Heart left ventricle (tissue), 16 donors: ENCODE measurements around the gene SIX1. TPM values are rescaled to one million over a fixed set of nuclear protein-coding genes. Genes with fewer than 3 reads are reported as not detected.

Experiments
- ATAC-seq, 4 donors: fragments of 200-7000 bp; cut with Tn5 transposase; one replicate each; pipeline ENCODE4 v1.9.1; 2020 to 2022; ENCODE audit warnings: moderate library complexity in 4 of 4, mild to moderate bottlenecking in 3 of 4, moderate number of reproducible peaks in 1 of 4
- DNase-seq, 5 donors: peaks; one replicate each; pipeline ENCODE4 v3.0.0-alpha.2; 2020
- H3K27ac ChIP-seq, 12 donors: fragments of 200-600 bp; sonication (generic) in 4 of 12; one replicate each; pipeline versions ENCODE4 v1.5.0 to v1.8.0; 2016 to 2022; ENCODE audit warnings: mild to moderate bottlenecking in 2 of 12
- H3K27me3 ChIP-seq, 9 donors: fragments of 200-600 bp; sonication (generic) in 2 of 9; one replicate each; pipeline versions ENCODE4 v1.5.1 to v1.8.0; 2016 to 2022; ENCODE audit warnings: mild to moderate bottlenecking in 3 of 9
- H3K36me3 ChIP-seq, 9 donors: fragments of 200-600 bp; sonication (generic) in 2 of 9; one replicate each; pipeline versions ENCODE4 v1.5.0 to v1.8.0; 2018 to 2022; ENCODE audit warnings: mild to moderate bottlenecking in 2 of 9
- H3K4me1 ChIP-seq, 12 donors: fragments of 200-600 bp; sonication (generic) in 4 of 12; one replicate each; pipeline versions ENCODE4 v1.5.0 to v1.8.0; 2016 to 2022; ENCODE audit warnings: mild to moderate bottlenecking in 3 of 12
- H3K4me3 ChIP-seq, 12 donors: fragments of 200-600 bp; sonication (generic) in 4 of 12; one replicate each; pipeline versions ENCODE4 v1.5.0 to v1.8.0; 2017 to 2022; ENCODE audit warnings: mild to moderate bottlenecking in 9 of 12, moderate library complexity in 4 of 12
- H3K9me3 ChIP-seq, 12 donors: fragments of 200-600 bp; sonication (generic) in 4 of 12; one replicate each; pipeline versions ENCODE4 v1.5.0 to v1.8.0; 2016 to 2022; ENCODE audit warnings: mild to moderate bottlenecking in 1 of 12
- POLR2A ChIP-seq, 2 donors: fragments of 450-650 bp; IDR thresholded peaks; one replicate each; pipeline ENCODE4 v1.6.1; 2017; ENCODE audit warnings: antibody characterized with exemption in 2 of 2, mild to moderate bottlenecking in 2 of 2, moderate library complexity in 2 of 2
- WGBS, 4 donors: extraction: QIAGEN DNeasy Blood & Tissue Kit in 2 of 4; methylation state at CpG; one replicate each; pipeline versions ENCODE4 v1.1.5 to v1.1.7; 2013 to 2018; 5-methylcytosine and 5-hydroxymethylcytosine counted together
- intact Hi-C, 10 donors: fragments of 100-400 bp; cut with DNase I; formaldehyde crosslinking; loops; one replicate each; pipeline versions ENCODE4 v1.11.1 to v1.14.2; 2022
- polyA plus RNA-seq, 2 donors: library from polyadenylated mRNA; stranded (reverse); fragments of 200-250 nt; gene quantifications; one replicate each; pipeline ENCODE4 v1.2.3, GENCODE V29; 2013
- total RNA-seq, 9 donors: library from RNA; depleted of rRNA in 2 of 9; stranded (reverse); fragments of >200 nt in 2 of 9; fragmentation: NEBNext Ultra II Directional in 3 of 9; extraction: Animal tissue kit (Norgen Biotek cat#: 25700) in 3 of 9; gene quantifications; one replicate each; pipeline versions ENCODE4 v1.1.0 to v1.2.4, GENCODE V29; 2016 to 2023
- TF ChIP-seq, protein P1 (sequence below), 12 donors: fragments of 200-600 bp; sonication (generic) in 4 of 12; IDR thresholded peaks; one replicate each; pipeline versions ENCODE4 v1.5.0 to v1.8.0; 2018 to 2022; ENCODE audit warnings: antibody characterized with exemption in 12 of 12, mild to moderate bottlenecking in 5 of 12
- donor health status: ischemic (EF 13 %, LVEDD 7.1; RV severe dilation, severe dysfunction).
- donor health status: healthy with polysubstance abuse.
- donor health status: DM: no; HTN: yes; CAD: no.
- donor health status: DM: no; HTN: no; CAD: no.
- donor health status: ischemic (EF 25% LVEDD 6.9; RV normal size, moderate dysfunction).
- donor health status: ischemic (EF 25% LVEDD 5.7; RV mildly dilated, moderate dysfunction).
- donor health status: healthy.
- donor health status: DM: yes; HTN: yes; CAD: no.
- donor health status: ischemic (EF 35%, LVEDD 5.7; RV mildly dilated, moderate dysfunction).
- donor health status: nonischemic (EF 11% LVEDD 7.7; RV severe dilation, severe dysfunction).
- donor health status: DM: yes; HTN: yes; CAD: no.
- donor health status: PGD.
- donor health status: ischemic (EF 29% LVEDD 5.4; RV normal size, mild dysfunction).
- donor health status: nonischemic (EF 23%, LVEDD 6.1; RV moderate dilation, normal function).

SIX1 gene
- total and polyA plus RNA-seq, 11 donors, result 0.19 to 0.27 (median 0.25) TPM; not detected in 8

DNA sequence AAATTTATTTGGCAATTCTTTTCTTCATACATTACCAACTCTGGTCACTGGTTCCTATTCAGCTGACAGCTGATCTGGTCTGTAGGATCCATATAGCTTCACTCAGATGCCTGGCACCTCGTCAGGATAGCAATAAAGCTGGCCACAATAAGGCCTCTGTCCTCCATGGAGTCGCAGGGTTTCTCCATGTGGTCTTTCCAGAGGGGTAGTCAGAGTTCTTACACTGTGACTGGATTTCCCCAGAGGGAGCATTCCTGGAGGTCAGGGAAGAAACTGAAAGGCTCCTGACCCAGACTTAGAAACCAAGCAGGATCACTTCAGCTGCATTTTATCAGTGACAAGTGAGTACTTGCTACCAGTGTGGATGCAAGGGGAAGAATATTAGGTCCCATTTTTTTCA, 34.9 kb upstream of the SIX1 start:
- Histone ChIP-seq H3K4me3 (no peak overlapping the region), H3K27ac (no peak overlapping the region), H3K27me3 (peaks cover 0 to 5% (median 0%) of the 10 kb centered on the region in 9 donors), H3K9me3 (peaks cover 0 to 13% (median 0%) of the 10 kb centered on the region in 12 donors), H3K36me3 (no peaks in the 10 kb centered on the region), H3K4me1 (no peaks in the 10 kb centered on the region)
- ATAC-seq (no peak), DNase-seq (no peak)
- TF ChIP-seq, protein P1, sequence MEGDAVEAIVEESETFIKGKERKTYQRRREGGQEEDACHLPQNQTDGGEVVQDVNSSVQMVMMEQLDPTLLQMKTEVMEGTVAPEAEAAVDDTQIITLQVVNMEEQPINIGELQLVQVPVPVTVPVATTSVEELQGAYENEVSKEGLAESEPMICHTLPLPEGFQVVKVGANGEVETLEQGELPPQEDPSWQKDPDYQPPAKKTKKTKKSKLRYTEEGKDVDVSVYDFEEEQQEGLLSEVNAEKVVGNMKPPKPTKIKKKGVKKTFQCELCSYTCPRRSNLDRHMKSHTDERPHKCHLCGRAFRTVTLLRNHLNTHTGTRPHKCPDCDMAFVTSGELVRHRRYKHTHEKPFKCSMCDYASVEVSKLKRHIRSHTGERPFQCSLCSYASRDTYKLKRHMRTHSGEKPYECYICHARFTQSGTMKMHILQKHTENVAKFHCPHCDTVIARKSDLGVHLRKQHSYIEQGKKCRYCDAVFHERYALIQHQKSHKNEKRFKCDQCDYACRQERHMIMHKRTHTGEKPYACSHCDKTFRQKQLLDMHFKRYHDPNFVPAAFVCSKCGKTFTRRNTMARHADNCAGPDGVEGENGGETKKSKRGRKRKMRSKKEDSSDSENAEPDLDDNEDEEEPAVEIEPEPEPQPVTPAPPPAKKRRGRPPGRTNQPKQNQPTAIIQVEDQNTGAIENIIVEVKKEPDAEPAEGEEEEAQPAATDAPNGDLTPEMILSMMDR (IDR thresholded peaks at IDR 0.05), result no peak
- no peak for TF ChIP-seq POLR2A (IDR thresholded peaks at IDR 0.05)
- intact Hi-C loops, result no loop called here
- WGBS, 4 donors, result 39 to 73% (median 59%) methylated on average over 2 of the region's 2 CpGs

DNA sequence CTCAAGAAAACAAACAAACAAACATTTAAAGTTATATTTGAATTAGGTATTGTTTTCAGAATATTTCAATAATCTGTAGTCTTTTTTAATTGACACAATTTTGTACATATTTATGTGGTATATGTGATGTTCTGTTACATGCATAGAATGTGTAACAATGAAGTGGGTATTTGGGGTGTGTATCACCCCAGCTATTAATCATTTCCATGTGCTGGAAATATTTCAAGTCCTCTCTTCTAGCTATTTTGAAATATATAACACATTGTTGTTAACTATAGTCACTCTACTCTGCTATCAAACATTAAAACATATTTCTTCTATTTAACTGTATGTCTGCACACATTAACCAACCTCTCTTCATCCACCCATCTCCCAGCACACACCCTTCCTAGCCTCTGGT, 32.0 kb upstream of the SIX1 start:
- Histone ChIP-seq H3K4me3 (no peak overlapping the region), H3K4me1 (no peaks in the 10 kb centered on the region), H3K27ac (no peak overlapping the region), H3K27me3 (peaks cover 0 to 5% (median 0%) of the 10 kb centered on the region in 9 donors), H3K36me3 (no peaks in the 10 kb centered on the region), H3K9me3 (peaks cover 0 to 13% (median 0%) of the 10 kb centered on the region in 12 donors)
- DNase-seq (no peak), ATAC-seq (no peak)
- TF ChIP-seq, protein P1 (IDR thresholded peaks at IDR 0.05), result no peak
- no peak for TF ChIP-seq POLR2A (IDR thresholded peaks at IDR 0.05)
- intact Hi-C loops, result no loop called here

DNA sequence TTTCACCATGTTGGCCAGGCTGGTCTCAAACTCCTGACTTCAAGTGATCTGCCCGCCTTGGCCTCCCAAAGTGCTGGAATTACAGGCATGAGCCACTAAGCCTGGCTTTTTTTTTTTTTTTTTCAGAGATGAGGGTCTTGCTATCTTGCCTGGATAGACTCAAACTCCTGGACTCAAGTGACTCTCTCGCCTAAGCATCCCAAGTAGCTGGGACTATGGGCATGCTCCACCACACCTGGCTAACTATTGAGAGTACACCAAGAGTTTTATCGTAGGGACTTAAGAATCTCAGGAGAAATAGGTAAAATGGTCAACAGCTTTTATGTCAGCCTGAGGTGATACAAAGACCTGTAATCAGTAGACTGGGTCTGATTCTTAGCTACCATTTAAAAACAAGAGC, 31.2 kb upstream of the SIX1 start:
- WGBS, 4 donors, result 86 to 92% (median 87%) methylated on average over 3 of the region's 3 CpGs
- H3K4me3 ChIP-seq, result no peak overlapping the region
- no peaks in the 10 kb centered on the region for H3K4me1 ChIP-seq
- H3K36me3 ChIP-seq, result no peaks in the 10 kb centered on the region
- H3K9me3 ChIP-seq, result peaks cover 0 to 13% (median 0%) of the 10 kb centered on the region in 12 donors
- DNase-seq (no peak), ATAC-seq (no peak)
- intact Hi-C loops, result no loop called here
- peaks cover 0 to 5% (median 0%) of the 10 kb centered on the region in 9 donors for H3K27me3 ChIP-seq
- TF ChIP-seq POLR2A (IDR thresholded peaks at IDR 0.05), result no peak
- TF ChIP-seq, protein P1 (IDR thresholded peaks at IDR 0.05), result no peak
- no peak overlapping the region for H3K27ac ChIP-seq

DNA sequence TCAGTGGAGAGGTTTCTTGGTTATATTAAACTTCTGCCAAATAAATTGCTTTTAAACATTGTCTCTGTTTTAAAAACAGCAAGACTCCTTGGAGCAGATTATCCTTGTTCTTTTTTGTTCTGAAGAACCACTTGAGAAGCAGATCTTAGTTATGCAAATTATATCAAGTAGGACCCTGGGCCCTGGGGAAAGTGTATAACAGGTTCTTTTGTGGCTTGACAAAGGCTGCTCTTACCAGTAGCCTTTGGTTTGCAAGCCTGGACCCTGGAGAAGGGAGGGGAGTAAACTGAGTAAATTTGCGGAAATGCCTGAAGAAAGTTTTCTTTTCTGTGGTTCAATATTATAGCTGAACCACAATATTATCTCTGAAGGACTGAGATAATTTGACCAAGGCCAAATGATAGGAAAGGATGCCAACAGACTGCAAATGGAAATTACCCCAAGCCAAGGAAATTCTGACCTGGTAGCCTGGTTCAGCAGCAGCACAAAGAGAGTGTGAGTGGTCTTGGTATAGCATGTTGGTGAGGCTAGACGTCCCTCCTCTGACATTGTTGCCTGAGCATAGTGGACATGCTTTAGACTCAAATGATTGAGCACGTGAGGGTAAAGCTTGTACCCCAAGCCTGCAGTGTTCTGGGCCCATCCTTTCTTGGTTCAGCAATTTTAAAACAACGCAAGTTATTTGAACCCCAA, 30.4 kb upstream of the SIX1 start:
- H3K4me3 ChIP-seq, result no peak overlapping the region
- DNase-seq, result no peak
- H3K27ac ChIP-seq, result no peak overlapping the region
- peaks cover 0 to 5% (median 0%) of the 10 kb centered on the region in 9 donors for H3K27me3 ChIP-seq
- no peak for ATAC-seq
- H3K9me3 ChIP-seq, result peaks cover 0 to 13% (median 0%) of the 10 kb centered on the region in 12 donors
- 75 to 81% (median 76%) methylated on average over 4 of the region's 4 CpGs for WGBS, 4 donors
- intact Hi-C loops, result no loop called here
- TF ChIP-seq POLR2A (IDR thresholded peaks at IDR 0.05), result no peak
- TF ChIP-seq, protein P1 (IDR thresholded peaks at IDR 0.05), result no peak
- no peaks in the 10 kb centered on the region for H3K4me1 ChIP-seq
- H3K36me3 ChIP-seq, result no peaks in the 10 kb centered on the region
